ENCODE results near the gene ETHE1. TPM values are rescaled to one million over a fixed set of nuclear protein-coding genes. Genes with fewer than 3 reads are reported as not detected.
A peak's percentile ranks its signal among the peaks of the same experiment; 100 is the strongest.

ETHE1 gene
- total RNA-seq, 1 donor from 2014 or later, result 57.3 TPM

DNA sequence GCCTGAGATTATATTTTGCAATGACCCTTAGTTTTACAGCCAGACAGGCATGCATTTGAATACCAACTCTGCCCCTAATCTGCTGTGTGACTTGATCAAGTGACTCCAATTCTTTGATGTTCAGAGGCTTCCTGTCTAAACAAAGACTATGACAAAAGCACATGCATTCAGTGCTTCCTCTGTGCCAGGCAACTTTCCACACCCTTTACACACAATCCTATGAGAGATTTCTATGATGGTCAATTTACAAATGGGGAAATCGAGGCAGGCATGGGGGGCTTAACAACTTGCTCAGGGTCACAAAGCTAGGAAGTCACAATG is 57.9 kb downstream of the ETHE1 start:
- Mint-ChIP-seq H3K4me3 (no peak overlapping the region), H3K27me3 (no peaks in the 10 kb centered on the region), H3K36me3 (no peaks in the 10 kb centered on the region), H3K27ac (peak overlapping the region; percentile 56), H3K4me1 (ENCODE audit: unreplicated experiment) (peaks cover 7% of the 10 kb centered on the region), H3K9me3 (no peaks in the 10 kb centered on the region)
- no peak for TF ChIP-seq CTCF (conservative IDR thresholded peaks at IDR 0.05)
- no peak for DNase-seq (ENCODE audit: extremely low spot score, unreplicated experiment)

DNA sequence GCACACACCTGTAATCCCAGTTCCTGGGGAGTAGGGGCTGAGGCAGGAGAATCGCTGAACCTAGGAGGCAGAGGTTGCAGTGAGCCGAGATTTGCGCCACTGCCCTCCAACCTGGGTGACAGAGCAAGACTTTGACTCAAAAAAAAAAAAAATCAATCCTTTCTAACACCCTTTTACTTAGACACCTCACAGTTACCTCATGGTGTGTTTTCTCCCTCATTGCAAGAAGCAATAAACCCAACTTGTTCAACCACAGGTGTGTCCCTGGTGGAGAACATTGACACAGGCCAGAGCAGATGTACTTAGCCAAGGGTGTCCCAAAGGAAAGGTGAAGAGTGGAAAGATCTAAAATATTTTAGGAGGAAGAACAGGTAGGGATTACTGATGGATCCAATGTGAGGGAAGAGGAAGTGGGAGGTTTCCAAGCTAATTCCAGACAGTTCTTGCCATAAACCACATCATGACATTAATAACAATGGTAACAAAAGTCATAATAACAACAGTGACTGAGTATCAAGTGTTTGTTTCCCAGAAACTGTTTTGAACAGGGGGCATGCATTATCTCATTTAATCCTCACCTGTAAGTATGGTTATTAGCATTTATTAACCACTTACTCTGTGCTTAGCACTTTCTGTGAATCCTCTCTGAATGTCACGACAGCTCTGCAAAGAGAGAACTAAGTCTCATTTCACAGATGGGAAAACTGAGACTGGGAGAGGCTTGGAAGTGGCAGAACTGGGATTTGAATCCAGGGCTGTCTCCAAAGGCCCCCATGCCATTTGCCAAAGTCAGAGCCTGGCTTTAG is 58.4 kb downstream of the ETHE1 start:
- peak overlapping the region; percentile 87 for H3K27ac Mint-ChIP-seq
- H3K4me1 Mint-ChIP-seq (ENCODE audit: unreplicated experiment), result peaks cover 8% of the 10 kb centered on the region
- no peak for TF ChIP-seq CTCF (conservative IDR thresholded peaks at IDR 0.05)
- no peak overlapping the region for H3K4me3 Mint-ChIP-seq
- no peaks in the 10 kb centered on the region for H3K9me3 Mint-ChIP-seq
- no peak for DNase-seq (ENCODE audit: extremely low spot score, unreplicated experiment)
- H3K36me3 Mint-ChIP-seq, result no peaks in the 10 kb centered on the region
- H3K27me3 Mint-ChIP-seq, result no peaks in the 10 kb centered on the region

- Mint-ChIP-seq H3K27me3 (no peaks in the 10 kb centered on the region), H3K36me3 (no peaks in the 10 kb centered on the region), H3K4me1 (ENCODE audit: unreplicated experiment) (peaks cover 8% of the 10 kb centered on the region), H3K27ac (peak overlapping the region; percentile 87), H3K9me3 (no peaks in the 10 kb centered on the region), H3K4me3 (no peak overlapping the region)
- DNase-seq (ENCODE audit: extremely low spot score, unreplicated experiment), result no peak
- no peak for TF ChIP-seq CTCF (conservative IDR thresholded peaks at IDR 0.05)
Observed at GRCh38 chr19:43467730-43468129, 59.3 kb downstream of the ETHE1 start.

GRCh38 chr19:43467276-43467675 is 59.7 kb downstream of the ETHE1 start:
- H3K27ac Mint-ChIP-seq, result peak overlapping the region; percentile 87
- H3K4me3 Mint-ChIP-seq, result peak overlapping the region; percentile 53
- no peaks in the 10 kb centered on the region for H3K36me3 Mint-ChIP-seq
- no peak for DNase-seq (ENCODE audit: extremely low spot score, unreplicated experiment)
- H3K9me3 Mint-ChIP-seq, result no peaks in the 10 kb centered on the region
- no peaks in the 10 kb centered on the region for H3K27me3 Mint-ChIP-seq
- peaks cover 8% of the 10 kb centered on the region for H3K4me1 Mint-ChIP-seq (ENCODE audit: unreplicated experiment)
- no peak for TF ChIP-seq CTCF (conservative IDR thresholded peaks at IDR 0.05)

GRCh38 chr19:43466793-43467192 is 60.2 kb downstream of the ETHE1 start:
- Mint-ChIP-seq H3K36me3 (no peaks in the 10 kb centered on the region), H3K27ac (peak overlapping the region; percentile 87), H3K4me3 (no peak overlapping the region), H3K4me1 (ENCODE audit: unreplicated experiment) (peaks cover 13% of the 10 kb centered on the region), H3K9me3 (no peaks in the 10 kb centered on the region), H3K27me3 (no peaks in the 10 kb centered on the region)
- no peak for TF ChIP-seq CTCF (conservative IDR thresholded peaks at IDR 0.05)
- DNase-seq (ENCODE audit: extremely low spot score, unreplicated experiment), result no peak
